Liver (tissue), 9 donors: ENCODE results near the gene ZDHHC14. TPM values are rescaled to one million over a fixed set of nuclear protein-coding genes. Genes with fewer than 3 reads are reported as not detected.

ENCODE experiments used
- DNase-seq: peaks from one replicate; pipeline ENCODE4 v3.0.0-alpha.2; 2017; ENCODE audit warnings: low spot score
- H3K27ac ChIP-seq, 2 donors: one replicate each; pipeline ENCODE4 v1.7.0; 2013; ENCODE audit warnings: inconsistent platforms in 2 of 2, low read length in 2 of 2, control low read depth in 1 of 2, low read depth in 1 of 2, mild to moderate bottlenecking in 1 of 2
- H3K27me3 ChIP-seq, 4 donors: one replicate each; pipeline versions ENCODE4 v1.6.1 to v1.7.0; 2013; ENCODE audit warnings: low read length in 3 of 4, inconsistent platforms in 1 of 4, mild to moderate bottlenecking in 1 of 4, moderate library complexity in 1 of 4; ENCODE audit not compliant: control insufficient read depth in 4 of 4, insufficient read depth in 4 of 4
- H3K36me3 ChIP-seq, 4 donors: one replicate each; pipeline versions ENCODE4 v1.6.1 to v1.7.0; 2013; ENCODE audit warnings: low read length in 3 of 4, mild to moderate bottlenecking in 3 of 4, low read depth in 1 of 4, moderate library complexity in 1 of 4; ENCODE audit not compliant: control insufficient read depth in 4 of 4, insufficient read depth in 3 of 4
- H3K4me1 ChIP-seq, 4 donors: one replicate each; pipeline versions ENCODE4 v1.6.1 to v1.7.0; 2013; ENCODE audit warnings: low read length in 3 of 4, mild to moderate bottlenecking in 3 of 4, moderate library complexity in 1 of 4; ENCODE audit not compliant: control insufficient read depth in 4 of 4, insufficient read depth in 4 of 4
- H3K4me3 ChIP-seq, 3 donors: one replicate each; pipeline versions ENCODE4 v1.6.1 to v1.7.0; 2013; ENCODE audit warnings: low read length in 3 of 3, control low read depth in 1 of 3, low read depth in 1 of 3, mild to moderate bottlenecking in 1 of 3
- H3K9ac ChIP-seq, 2 donors: one replicate each; pipeline ENCODE4 v1.7.0; 2013; ENCODE audit warnings: low read length in 2 of 2, mild to moderate bottlenecking in 2 of 2, moderate library complexity in 2 of 2, control low read depth in 1 of 2, low read depth in 1 of 2
- H3K9me3 ChIP-seq, 4 donors: one replicate each; pipeline versions ENCODE4 v1.6.1 to v1.7.0; 2013; ENCODE audit warnings: low read length in 3 of 4; ENCODE audit not compliant: control insufficient read depth in 4 of 4
- EGR1 ChIP-seq, 2 donors: IDR thresholded peaks; 2 replicates each; pipeline ENCODE4 v1.6.1; 2016 to 2018; ENCODE audit warnings: antibody characterized with exemption in 2 of 2, low read depth in 2 of 2
- GABPA ChIP-seq, 2 donors: IDR thresholded peaks in 1 of 2; conservative IDR thresholded peaks in 1 of 2; 2 replicates each; pipeline ENCODE4 v1.6.1; 2016; ENCODE audit warnings: antibody characterized with exemption in 2 of 2, mild to moderate bottlenecking in 1 of 2, moderate library complexity in 1 of 2
- HNF4A ChIP-seq, 2 donors: conservative IDR thresholded peaks; 2 replicates each; pipeline ENCODE4 v1.6.1; 2016; ENCODE audit warnings: antibody characterized with exemption in 2 of 2, mild to moderate bottlenecking in 2 of 2
- HNF4G ChIP-seq: IDR thresholded peaks from 2 replicates; pipeline ENCODE4 v1.6.1; 2016; ENCODE audit warnings: antibody characterized with exemption
- JUND ChIP-seq, 2 donors: IDR thresholded peaks; 2 replicates each; pipeline ENCODE4 v1.6.1; 2016; ENCODE audit warnings: antibody characterized with exemption in 2 of 2
- NR2F2 ChIP-seq: IDR thresholded peaks from 2 replicates; pipeline ENCODE4 v1.6.1; 2016; ENCODE audit warnings: antibody characterized with exemption
- RAD21 ChIP-seq, 2 donors: IDR thresholded peaks; 2 replicates each; pipeline ENCODE4 v1.6.1; 2016; ENCODE audit warnings: antibody characterized with exemption in 2 of 2, mild to moderate bottlenecking in 2 of 2
- SP1 ChIP-seq: IDR thresholded peaks from 2 replicates; pipeline ENCODE4 v1.6.1; 2018; ENCODE audit warnings: antibody characterized with exemption, mild to moderate bottlenecking
- TAF1 ChIP-seq: conservative IDR thresholded peaks from 2 replicates; pipeline ENCODE4 v1.6.1; 2016; ENCODE audit warnings: antibody characterized with exemption, mild to moderate bottlenecking
- YY1 ChIP-seq: IDR thresholded peaks from 2 replicates; pipeline ENCODE4 v1.6.1; 2016; ENCODE audit warnings: antibody characterized with exemption, mild to moderate bottlenecking
- WGBS: extraction: QIAGEN DNeasy Blood & Tissue Kit; methylation state at CpG from one replicate; pipeline ENCODE4 v1.1.7; 2013; 5-methylcytosine and 5-hydroxymethylcytosine counted together
- polyA plus RNA-seq, 2 donors: library from polyadenylated mRNA; stranded (reverse) in 1 of 2; unstranded in 1 of 2; fragments of 200-250 nt in 1 of 2; fragments of >200 nt in 1 of 2; fragmentation: Nextera tagmentation in 1 of 2; extraction: Ambion mirVana in 1 of 2; gene quantifications; one replicate each; pipeline versions ENCODE4 v1.2.1 to v1.2.3, GENCODE V29; 2013 to 2015
- total RNA-seq, 2 donors: library from RNA; depleted of rRNA; stranded (reverse); fragments of >200 nt; gene quantifications; one replicate each; pipeline ENCODE4 v1.2.3, GENCODE V29; 2014
- TF ChIP-seq, protein P1 (sequence below): IDR thresholded peaks from 2 replicates; pipeline ENCODE4 v1.6.1; 2016; ENCODE audit warnings: antibody characterized with exemption, mild to moderate bottlenecking
- TF ChIP-seq, protein P2 (sequence below): IDR thresholded peaks from 2 replicates; pipeline ENCODE4 v1.6.1; 2016; ENCODE audit warnings: antibody characterized with exemption
- TF ChIP-seq, protein P3 (sequence below): IDR thresholded peaks from 2 replicates; pipeline ENCODE4 v1.6.1; 2016; ENCODE audit warnings: antibody characterized with exemption
- donor health status: healthy.
- donor health status: healthy.
- donor health status: healthy.
- donor health status: healthy.
- donor health status: healthy.

ZDHHC14 gene
- total and polyA plus RNA-seq, 4 donors = 4.4 to 11.7 (median 8.4) TPM

DNA sequence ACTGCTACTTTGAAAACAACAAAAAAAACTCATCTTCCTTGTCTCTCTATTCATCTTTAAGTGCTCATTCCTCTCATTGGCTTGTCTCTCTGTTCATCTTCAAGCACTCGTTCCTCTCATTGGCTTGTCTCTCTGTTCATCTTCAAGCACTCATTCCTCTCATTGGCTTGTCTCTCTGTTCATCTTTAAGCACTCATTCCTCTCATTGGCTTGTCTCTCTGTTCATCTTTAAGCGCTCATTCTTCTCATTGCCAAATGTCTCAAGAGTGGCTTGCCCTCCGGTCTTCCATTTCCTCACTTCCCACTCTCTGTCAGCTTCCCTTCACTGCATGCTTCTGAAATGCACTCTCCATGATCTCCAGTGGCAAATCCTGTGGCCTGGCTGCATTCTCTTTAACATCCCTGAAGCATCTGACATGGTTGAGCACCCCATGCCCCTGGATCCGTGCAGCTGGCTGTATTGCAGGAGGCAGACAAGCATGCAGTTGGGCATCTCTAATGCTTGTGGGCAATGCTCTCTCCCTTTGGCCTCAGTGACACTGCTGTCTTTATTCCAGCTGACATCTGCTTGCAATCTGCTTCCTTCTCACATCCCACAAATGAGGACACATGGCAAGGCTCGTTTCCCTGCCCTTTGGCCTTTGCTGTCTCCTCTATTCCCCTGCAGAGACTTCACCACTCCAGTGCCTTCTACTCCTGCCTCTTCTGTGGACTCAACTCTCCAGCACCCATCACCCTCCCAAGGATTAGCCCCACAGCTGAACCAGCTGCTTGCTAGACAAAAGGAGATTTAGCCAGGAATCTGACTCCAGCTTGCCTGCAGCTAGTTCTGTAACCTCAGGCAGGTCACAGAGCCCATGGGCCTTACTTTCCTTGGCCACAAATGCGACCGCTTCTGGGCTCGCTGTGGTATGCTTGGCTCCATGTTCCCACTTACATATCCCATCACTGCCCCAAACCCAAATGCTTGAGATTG lies 298.9 kb downstream of the ZDHHC14 start:
- no peak for DNase-seq

DNA sequence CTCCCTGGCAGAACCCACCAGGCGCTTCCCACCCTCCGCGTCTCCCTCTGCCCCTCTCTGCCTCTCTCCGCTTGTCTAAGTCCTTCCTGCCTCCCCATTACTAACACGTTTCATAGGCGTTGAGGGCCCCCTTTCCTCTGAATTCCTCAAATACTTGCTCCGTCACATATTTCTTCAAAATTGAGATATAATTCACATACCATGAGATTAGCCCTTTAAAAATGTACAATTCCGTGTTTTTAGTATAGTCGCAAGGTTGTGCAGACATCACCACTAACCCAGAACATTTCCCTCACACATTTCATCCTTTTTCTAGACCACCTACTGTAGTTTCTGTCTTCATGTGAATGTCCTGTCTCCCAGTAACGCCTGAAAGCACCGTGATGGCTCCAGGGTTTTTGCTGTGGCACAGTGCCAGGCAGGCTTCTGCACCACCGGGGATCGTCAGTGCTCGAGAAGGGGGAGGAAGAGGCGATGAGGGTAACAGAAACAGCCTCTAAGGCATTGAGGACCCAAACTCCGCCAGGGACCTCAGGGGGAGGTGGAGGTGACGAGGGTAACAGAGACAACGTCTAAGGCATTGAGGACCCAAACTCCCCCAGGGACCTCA lies 300.2 kb downstream of the ZDHHC14 start:
- Histone ChIP-seq H3K36me3 (no peaks in the 10 kb centered on the region), H3K27ac (no peak overlapping the region), H3K9me3 (no peaks in the 10 kb centered on the region), H3K4me3 (no peak overlapping the region), H3K9ac (no peak overlapping the region), H3K27me3 (no peaks in the 10 kb centered on the region), H3K4me1 (no peaks in the 10 kb centered on the region)
- no peak for DNase-seq
- TF ChIP-seq, protein P1, sequence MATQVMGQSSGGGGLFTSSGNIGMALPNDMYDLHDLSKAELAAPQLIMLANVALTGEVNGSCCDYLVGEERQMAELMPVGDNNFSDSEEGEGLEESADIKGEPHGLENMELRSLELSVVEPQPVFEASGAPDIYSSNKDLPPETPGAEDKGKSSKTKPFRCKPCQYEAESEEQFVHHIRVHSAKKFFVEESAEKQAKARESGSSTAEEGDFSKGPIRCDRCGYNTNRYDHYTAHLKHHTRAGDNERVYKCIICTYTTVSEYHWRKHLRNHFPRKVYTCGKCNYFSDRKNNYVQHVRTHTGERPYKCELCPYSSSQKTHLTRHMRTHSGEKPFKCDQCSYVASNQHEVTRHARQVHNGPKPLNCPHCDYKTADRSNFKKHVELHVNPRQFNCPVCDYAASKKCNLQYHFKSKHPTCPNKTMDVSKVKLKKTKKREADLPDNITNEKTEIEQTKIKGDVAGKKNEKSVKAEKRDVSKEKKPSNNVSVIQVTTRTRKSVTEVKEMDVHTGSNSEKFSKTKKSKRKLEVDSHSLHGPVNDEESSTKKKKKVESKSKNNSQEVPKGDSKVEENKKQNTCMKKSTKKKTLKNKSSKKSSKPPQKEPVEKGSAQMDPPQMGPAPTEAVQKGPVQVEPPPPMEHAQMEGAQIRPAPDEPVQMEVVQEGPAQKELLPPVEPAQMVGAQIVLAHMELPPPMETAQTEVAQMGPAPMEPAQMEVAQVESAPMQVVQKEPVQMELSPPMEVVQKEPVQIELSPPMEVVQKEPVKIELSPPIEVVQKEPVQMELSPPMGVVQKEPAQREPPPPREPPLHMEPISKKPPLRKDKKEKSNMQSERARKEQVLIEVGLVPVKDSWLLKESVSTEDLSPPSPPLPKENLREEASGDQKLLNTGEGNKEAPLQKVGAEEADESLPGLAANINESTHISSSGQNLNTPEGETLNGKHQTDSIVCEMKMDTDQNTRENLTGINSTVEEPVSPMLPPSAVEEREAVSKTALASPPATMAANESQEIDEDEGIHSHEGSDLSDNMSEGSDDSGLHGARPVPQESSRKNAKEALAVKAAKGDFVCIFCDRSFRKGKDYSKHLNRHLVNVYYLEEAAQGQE = no peak
- TF ChIP-seq RAD21 (IDR thresholded peaks at IDR 0.05) (no peak), JUND (IDR thresholded peaks at IDR 0.05) (no peak), HNF4G (no peak), HNF4A (conservative IDR thresholded peaks at IDR 0.05) (no peak), SP1 (no peak), TAF1 (no peak), GABPA (IDR thresholded peaks at IDR 0.05 in 1 of 2, conservative IDR thresholded peaks at IDR 0.05 in 1 of 2) (no peak), NR2F2 (no peak), YY1 (no peak), EGR1 (IDR thresholded peaks at IDR 0.05; ENCODE audit: low read depth in 2 of 2) (no peak)
- TF ChIP-seq, protein P2, sequence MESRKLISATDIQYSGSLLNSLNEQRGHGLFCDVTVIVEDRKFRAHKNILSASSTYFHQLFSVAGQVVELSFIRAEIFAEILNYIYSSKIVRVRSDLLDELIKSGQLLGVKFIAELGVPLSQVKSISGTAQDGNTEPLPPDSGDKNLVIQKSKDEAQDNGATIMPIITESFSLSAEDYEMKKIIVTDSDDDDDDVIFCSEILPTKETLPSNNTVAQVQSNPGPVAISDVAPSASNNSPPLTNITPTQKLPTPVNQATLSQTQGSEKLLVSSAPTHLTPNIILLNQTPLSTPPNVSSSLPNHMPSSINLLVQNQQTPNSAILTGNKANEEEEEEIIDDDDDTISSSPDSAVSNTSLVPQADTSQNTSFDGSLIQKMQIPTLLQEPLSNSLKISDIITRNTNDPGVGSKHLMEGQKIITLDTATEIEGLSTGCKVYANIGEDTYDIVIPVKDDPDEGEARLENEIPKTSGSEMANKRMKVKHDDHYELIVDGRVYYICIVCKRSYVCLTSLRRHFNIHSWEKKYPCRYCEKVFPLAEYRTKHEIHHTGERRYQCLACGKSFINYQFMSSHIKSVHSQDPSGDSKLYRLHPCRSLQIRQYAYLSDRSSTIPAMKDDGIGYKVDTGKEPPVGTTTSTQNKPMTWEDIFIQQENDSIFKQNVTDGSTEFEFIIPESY = no peak
- TF ChIP-seq, protein P3, sequence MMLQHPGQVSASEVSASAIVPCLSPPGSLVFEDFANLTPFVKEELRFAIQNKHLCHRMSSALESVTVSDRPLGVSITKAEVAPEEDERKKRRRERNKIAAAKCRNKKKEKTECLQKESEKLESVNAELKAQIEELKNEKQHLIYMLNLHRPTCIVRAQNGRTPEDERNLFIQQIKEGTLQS = no peak
- WGBS = 88% methylated on average over 18 of the region's 18 CpGs

More for the DNA sequence above, 298.9 kb downstream of the ZDHHC14 start:
- H3K4me3 ChIP-seq = no peak overlapping the region
- TF ChIP-seq NR2F2 = no peak
- no peaks in the 10 kb centered on the region for H3K9me3 ChIP-seq
- no peaks in the 10 kb centered on the region for H3K4me1 ChIP-seq
- H3K36me3 ChIP-seq = no peaks in the 10 kb centered on the region
- no peak overlapping the region for H3K9ac ChIP-seq
- H3K27ac ChIP-seq = no peak overlapping the region
- no peaks in the 10 kb centered on the region for H3K27me3 ChIP-seq
- 90% methylated on average over 8 of the region's 8 CpGs for WGBS
